Left renal cortex interstitium (tissue), 4 donors: ENCODE data around the gene APCDD1L. TPM values are rescaled to one million over a fixed set of nuclear protein-coding genes. Genes with fewer than 3 reads are reported as not detected.
"Not testable (repeated sequence)": the region's sequence is repeated elsewhere in the genome, so short reads cannot be mapped to it uniquely, and the experiment has no call there.

Experiments used
- DNase-seq, 4 donors: peaks; one replicate each; pipeline ENCODE4 v3.0.0-alpha.2; 2013; ENCODE audit warnings: low read depth in 4 of 4, low spot score in 2 of 4, missing footprints in 1 of 4
- polyA plus RNA-seq, 4 donors: library from polyadenylated mRNA; unstranded; fragments of 120-200 nt; gene quantifications; one replicate each; pipeline ENCODE4 v1.2.1, GENCODE V29; 2013; ENCODE audit not compliant: insufficient read length in 4 of 4

APCDD1L gene
- polyA plus RNA-seq, 4 donors = 11.3 to 19.5 (median 13.7) TPM

- DNase-seq = no peak
These were observed 3.2 kb upstream of the APCDD1L start for GRCh38 chr20:58518387-58518786.

DNA sequence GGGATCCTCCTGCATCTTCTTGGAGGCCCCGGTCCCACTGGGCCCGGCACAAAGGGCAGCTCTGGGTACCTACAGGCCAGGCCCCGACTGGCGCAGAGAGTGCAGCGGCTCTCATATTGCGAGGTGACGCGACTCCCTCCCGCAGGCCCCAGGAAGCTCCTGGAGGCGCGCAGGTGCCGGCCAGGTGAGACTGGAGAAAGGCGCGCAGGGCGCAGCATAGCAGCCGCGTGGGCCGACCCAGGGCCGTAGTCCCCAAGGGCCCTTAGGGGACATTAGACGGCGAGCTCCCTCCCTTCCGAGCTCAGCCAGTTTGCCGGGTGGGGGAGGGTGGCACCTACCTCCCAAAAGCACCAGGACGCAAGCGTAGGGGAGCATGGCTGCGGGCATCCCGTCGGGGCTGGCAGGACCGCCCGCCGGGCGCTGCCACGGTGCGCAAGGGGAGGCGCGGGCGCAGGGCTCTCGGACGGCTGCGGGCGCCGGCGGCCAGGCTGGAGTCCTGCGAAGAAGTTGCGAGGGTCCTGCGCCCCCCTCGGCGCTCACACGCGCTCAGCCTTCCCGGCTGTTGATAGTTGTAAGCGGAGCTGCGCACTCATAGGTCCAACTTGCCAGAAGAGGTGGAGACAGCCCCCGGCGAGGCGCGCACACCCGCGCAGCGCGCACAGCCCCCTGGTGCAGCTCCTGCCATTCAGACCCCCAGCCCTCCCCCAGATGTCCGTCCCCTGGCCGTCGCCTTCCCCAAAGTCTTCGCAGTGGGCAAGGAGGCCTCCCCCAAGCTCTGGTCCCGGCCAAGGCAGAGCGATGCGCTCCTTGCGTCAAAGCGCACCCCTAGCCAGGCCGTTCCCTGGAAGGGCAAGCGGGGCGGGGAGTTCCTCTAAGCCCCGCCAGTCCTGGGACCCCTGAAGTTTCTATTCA lies 622 bp downstream of the APCDD1L start:
- no peak for DNase-seq

DNA sequence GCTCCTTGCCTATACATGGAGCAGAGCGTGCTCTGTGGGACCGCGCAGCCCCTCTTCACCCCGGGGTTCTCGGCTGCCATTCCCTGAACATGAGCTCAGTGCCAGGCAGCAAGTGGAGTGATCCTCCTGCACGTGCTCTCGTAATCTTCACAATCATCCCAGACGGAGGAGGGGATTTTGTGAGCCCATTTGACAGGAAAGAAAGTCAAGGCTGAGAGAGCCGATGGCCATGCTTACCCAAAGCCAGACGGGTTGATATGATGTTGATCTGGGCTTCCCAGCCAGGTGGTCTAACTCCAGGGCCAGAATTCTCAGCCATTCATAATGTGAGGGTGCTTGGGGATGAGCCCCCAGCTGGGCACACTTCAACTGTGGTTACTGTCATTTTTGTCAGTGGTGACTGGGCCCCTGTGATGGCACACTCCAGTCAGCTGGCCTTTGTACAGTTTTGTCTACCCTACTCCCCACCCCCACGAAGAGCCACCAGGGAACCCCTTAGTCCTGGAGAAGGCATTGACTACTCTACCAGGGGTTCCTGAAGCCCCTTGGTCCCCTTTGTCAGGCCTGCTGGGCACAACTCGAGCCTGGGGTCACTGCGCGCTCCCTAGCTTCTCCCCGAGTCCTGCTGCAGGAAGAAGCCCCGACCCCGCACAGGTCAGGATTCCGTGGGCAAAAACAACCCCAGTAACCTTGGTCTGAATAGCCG lies 1.5 kb downstream of the APCDD1L start:
- DNase-seq = no peak

DNA sequence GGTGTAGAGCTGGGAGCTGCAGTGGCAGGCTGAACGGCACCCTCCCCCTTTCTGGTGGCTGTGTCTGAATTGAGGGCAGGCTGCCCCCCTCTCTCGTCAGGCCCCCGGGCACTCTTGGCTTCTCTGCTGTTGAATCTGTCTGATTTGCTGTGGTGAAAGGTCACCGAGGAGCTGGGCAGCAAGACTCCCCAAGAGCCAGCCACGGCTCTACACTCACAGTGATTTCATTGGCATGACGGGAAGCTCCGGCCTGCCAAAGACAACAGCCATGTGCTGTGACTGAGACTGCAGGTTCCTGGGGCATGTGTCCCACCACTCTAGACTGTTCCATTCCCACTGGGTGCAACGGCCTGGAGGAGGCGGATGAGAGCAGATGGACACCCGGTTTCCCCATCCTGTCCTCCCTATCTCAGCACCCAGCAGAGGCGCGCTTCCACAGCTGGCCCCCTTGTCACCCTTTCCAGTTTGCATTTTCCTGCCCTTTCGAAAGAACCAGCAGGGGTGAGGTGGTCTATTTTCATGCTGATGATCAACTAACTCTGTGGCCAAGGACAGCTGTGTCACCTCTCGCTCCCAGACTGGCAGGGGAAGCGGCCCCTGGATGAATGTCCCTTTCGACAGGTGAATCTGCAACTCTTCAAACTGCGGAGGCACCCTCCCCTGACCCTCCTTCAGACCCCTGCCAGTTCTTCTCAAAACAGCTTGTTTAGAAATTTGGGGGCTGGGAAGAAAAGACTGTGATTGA lies 2.2 kb downstream of the APCDD1L start:
- no peak for DNase-seq

DNA sequence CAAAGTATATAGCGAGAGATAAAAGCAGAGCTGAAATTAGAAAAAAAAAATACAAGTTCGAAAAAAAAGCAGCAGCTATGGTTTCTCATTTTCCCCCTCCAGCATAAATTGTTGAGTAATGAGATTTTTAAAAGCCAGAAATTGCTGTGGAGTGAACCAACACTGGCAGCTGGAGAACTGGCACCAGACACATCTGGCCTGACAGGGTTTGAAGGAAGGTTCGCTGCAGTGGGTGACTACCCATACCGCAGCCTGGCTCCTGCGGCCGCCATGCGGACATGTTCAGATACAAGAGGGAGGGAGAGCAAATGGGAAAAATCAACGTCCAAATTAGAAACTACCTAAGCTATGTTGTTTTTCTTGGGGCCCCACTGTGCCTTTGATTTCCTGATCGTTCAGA lies 3.3 kb downstream of the APCDD1L start:
- no peak for DNase-seq

DNA sequence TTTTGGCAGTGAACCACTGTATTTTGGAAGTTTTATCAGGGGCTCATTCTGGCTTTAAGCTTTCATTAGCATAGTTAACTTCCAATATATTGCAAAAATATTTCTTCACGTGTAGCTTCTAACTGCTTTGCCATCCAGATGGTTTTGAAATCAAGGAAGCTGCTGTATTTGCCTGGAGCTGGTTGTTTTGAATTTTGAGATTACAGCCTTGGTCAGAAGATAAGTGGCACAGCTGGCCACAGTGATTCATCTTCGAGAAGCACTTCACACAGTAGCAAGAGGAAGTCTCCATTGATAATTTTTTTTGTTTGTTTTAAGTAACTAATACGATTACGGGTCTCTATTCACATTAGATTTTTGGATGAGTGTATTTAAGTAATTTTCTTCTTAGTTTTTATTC lies 3.8 kb downstream of the APCDD1L start:
- no peak for DNase-seq

GRCh38 chr20:58510921-58511320 lies 4.3 kb downstream of the APCDD1L start:
- no peak for DNase-seq

GRCh38 chr20:58508762-58509395 lies 6.3 kb downstream of the APCDD1L start:
- no peak for DNase-seq

DNA sequence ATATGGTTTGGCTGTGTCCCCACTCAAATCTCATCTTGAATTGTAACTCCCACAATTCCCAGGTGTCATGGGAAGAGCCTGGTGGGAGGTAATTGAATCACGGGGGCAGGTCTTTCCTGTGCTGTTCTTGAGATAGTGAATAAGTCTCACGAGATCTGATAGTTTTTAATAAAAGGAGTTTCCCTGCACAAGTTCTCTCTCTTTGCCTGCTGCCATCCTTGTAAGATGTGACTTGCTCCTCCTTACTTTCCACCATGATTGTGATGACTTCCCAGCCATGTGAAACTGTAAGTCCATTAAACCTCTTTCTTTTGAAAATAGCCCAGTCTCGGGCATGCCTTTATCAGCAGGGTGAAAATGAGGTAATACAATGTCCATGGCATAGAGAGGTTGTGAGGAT lies 8.2 kb downstream of the APCDD1L start:
- not testable (repeated sequence) for DNase-seq

DNA sequence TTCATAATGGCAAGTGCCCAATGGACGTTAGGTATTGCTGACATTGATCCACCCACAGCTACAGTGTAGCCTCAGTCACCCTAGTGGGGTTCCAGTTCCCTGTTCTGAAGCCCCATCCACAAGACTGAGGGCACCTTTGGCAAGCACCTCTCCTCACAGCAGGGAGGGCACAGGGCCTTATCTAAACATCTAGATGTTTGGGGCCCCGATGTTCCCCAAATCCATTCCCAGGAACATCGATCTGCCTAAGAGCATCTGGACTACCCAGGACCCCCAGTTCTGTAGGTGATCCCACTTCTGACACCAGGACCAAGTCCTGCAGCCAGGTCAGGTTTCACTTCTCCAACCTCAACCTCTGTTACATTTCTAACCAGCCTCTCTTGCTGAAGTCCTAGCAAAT lies 10.6 kb downstream of the APCDD1L start:
- no peak for DNase-seq

DNA sequence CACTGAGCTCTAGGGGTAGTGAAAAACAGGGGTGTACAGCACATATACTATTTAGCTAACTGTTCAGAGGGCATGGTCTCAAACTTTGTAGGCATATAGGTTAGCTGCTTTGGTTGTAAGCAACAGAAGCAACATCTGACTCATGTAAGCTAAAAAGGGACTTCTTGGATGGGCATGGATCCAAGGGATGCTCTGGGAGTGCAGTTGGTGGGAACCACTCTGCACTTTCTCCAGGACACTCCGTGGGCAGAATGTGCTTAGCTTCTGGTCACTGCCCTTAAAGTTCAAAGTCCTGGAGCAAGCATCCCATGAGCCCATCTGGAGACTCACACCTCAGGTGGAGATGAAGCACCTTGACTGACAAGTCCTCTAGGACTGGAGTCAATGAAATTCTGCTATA lies 11.5 kb downstream of the APCDD1L start:
- DNase-seq = no peak

- DNase-seq = no peak
These were observed 14.9 kb downstream of the APCDD1L start for GRCh38 chr20:58500256-58500655.

GRCh38 chr20:58498470-58499068 lies 16.6 kb downstream of the APCDD1L start:
- no peak for DNase-seq

DNA sequence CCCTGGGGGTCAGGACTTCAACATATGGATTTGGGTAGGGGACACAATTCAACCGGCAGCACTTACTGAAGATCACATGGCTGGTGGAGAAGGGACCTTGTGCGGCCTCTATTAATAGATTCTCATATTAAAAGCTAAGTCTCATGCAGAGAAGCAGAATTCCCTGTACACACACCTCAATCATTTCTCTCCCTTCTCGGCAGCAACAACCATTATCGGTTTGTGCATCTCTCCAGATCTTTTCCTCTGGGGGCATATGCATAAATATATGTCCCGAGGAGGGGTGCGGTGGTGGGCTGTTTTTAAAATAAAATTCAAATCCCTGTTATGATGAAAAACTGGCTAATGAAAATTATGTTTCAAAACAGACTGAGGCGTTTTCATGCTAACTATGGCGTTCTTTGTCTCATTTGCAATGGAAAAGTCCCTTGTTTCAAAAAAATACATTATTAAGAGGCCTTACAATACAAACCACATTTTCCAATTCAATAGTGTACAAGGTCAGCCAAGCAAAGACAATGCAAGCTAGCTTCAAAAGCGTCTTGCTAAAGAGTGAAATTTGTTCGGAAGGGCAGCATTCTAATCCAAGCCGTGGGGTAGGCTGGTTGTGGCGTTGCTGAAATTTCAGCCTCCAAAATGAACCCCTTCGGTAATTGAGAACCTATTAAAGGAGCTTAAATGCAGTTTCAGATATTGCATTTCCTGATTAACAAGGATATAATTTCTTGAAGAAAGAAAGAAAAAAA lies 17.3 kb downstream of the APCDD1L start:
- DNase-seq = no peak

DNA sequence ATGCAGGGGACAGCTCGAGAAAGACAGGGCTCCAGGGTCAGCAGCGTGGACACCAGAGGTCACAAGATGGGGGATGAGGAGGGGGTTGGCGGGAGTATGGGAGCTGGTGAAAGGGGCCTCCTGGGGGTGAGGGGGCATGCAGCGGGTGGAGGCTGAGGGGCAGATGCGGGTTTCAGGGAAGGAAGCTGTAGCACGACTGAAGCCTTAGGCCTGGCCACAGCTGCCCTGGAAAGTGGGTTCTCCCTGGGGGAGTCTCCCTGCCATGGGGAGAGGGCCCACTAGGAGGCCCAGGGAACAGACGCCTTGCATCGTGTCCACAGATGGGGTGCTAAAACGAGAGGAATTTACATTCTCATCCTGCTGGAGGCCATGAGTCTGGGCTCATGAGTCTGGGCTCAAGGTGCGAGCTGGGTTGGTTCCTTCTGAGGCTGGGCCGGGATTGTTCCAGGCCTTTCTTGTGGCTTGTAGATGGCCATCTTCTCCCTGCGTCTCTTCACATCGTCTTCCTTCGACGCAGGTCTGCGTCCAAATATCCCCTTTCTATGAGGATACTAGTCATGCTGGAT lies 18.0 kb downstream of the APCDD1L start:
- no peak for DNase-seq

DNA sequence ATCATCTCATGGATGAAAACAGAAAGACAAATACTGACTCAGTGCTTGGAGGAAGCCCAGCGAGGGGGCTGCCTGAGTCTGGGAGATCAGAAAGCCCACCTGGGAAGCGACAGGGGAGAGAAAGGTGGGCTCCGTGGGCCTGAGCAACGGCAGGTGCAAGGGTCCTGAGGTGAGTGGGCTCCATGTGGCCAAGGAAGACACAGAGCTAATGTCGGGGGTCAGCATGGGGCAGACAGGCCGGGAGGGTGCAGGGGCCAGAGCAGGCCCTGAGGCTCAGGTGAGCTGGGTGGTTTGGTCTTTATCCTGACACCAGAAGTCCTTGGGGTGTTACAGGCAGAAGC lies 18.8 kb downstream of the APCDD1L start:
- no peak for DNase-seq

DNA sequence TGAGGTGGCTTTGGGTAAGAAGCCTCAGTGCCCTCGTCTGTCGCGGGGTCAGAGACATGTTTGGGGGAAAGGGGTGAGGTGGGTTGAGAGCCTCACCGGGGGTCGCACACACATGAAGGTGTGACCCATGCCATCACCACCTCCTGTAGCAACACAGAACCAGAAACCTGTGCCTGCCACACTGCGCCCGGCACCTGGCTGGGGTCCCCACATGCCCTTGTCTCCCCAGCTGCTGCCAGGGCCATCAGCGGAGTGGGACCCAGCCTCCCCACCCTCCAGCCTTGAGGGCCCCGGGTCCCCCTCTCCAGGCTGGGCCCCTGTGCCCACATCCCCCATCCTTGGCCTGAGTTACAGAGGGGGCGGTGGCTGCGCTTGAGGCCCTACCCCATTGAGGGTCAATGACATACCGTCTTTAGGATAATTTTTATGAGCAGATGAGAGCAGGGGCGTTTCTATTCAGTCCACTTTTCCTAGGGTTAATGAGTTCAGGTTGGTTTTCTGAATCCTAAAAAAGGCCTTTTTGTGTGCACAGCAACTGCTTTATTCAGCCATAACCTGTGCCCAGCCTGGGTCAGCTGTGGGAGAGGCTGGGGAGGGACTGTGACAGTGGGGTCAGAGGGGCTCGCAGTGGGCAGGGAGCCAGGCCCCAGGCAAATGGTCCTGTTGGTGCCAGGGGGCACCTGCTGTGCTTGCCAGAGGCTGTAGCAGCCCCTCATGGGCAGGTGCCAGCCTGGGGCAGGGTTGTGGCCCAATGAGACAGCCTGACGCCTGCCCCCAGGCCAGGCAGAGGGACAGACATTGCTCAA lies 19.4 kb downstream of the APCDD1L start:
- DNase-seq = no peak

GRCh38 chr20:58494923-58495622 lies 20.1 kb downstream of the APCDD1L start:
- no peak for DNase-seq
